GM23338 (cell line): ENCODE measurements around the gene KAZN. TPM values are rescaled to one million over a fixed set of nuclear protein-coding genes. Genes with fewer than 3 reads are reported as not detected.

Source experiments
- CREB1 ChIP-seq: fragments of 250-450 bp; sonication (Bioruptor Pico); IDR thresholded peaks from 2 replicates; pipeline ENCODE4 v1.5.0; 2020; ENCODE audit warnings: low read depth, mild to moderate bottlenecking, moderate library complexity
- CTCF ChIP-seq, 2 experiments: fragments of 200-600 bp in 1 of 2; sonication (generic) in 1 of 2; conservative IDR thresholded peaks; 2 replicates each; pipeline versions ENCODE4 v1.5.1 to v1.6.1; 2016 to 2017; ENCODE audit warnings: antibody characterized with exemption in 2 of 2, low read depth in 2 of 2, mild to moderate bottlenecking in 2 of 2, moderate library complexity in 1 of 2
- EZH2 ChIP-seq: fragments of 200-600 bp; sonication (generic); IDR thresholded peaks from one replicate; pipeline ENCODE4 v1.8.0; 2017; ENCODE audit warnings: antibody characterized with exemption, mild to moderate bottlenecking, low read depth; ENCODE audit not compliant: unreplicated experiment
- NANOG ChIP-seq: IDR thresholded peaks from 2 replicates; pipeline ENCODE4 v1.6.1; 2016; ENCODE audit warnings: antibody characterized with exemption, borderline replicate concordance
- STAT1 ChIP-seq: IDR thresholded peaks from one replicate; pipeline ENCODE4 v1.6.1; 2016; ENCODE audit warnings: antibody characterized with exemption; ENCODE audit not compliant: unreplicated experiment
- ZNF114 ChIP-seq: fragments of 250-450 bp; sonication (Bioruptor Pico); IDR thresholded peaks from 2 replicates; pipeline ENCODE4 v1.5.0; 2020; ENCODE audit warnings: mild to moderate bottlenecking, moderate library complexity
- ZNF462 ChIP-seq: fragments of 250-450 bp; sonication (Bioruptor Pico); IDR thresholded peaks from 2 replicates; pipeline ENCODE4 v1.5.0; 2020; ENCODE audit warnings: mild to moderate bottlenecking, moderate library complexity
- polyA plus RNA-seq: library from polyadenylated mRNA; unstranded; fragments of >200 nt; fragmentation: Nextera tagmentation; extraction: Ambion mirVana; gene quantifications from 2 replicates; pipeline ENCODE4 v1.2.1, GENCODE V29; 2016
- total RNA-seq: library from RNA; depleted of rRNA; stranded (reverse); fragments of >200 nt; shearing (Covaris generic); gene quantifications from 2 replicates; pipeline ENCODE4 v1.2.3, GENCODE V29; 2014
- TF ChIP-seq, protein P1 (sequence below): IDR thresholded peaks from one replicate; pipeline ENCODE4 v1.6.1; 2018; ENCODE audit warnings: antibody characterized with exemption; ENCODE audit not compliant: unreplicated experiment

Gene KAZN
- total and polyA plus RNA-seq, 2 experiments from 2014 or later, result 9.9 to 15.0 TPM

DNA sequence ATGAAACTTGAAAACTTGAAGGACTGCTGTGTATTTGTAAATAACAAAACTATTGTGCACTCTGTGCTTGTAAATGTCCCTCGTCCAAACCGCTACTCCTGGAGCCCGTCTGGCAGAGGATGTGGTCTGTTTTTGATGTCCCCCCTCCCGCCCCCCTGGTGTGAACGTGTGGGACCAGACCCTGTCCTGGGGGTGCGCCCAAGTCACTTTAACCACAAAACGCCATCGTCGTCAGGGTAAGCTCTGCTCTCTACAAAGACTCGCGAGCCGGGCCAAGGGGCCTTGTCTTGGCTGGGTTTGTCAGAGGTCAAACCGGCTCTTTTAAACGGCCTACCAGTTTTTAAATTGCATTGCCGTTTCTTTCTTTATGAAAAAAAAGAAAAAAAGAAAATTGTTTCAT, 467.7 kb downstream of the KAZN start (continued):
- TF ChIP-seq ZNF462 (CRISPR knock-in tag), result no peak
- TF ChIP-seq ZNF114 (CRISPR knock-in tag), result no peak
- no peak for TF ChIP-seq CREB1
- TF ChIP-seq NANOG, result no peak
- no peak for TF ChIP-seq CTCF (conservative IDR thresholded peaks at IDR 0.05; ENCODE audit: low read depth in 2 of 2)
- TF ChIP-seq, protein P1, sequence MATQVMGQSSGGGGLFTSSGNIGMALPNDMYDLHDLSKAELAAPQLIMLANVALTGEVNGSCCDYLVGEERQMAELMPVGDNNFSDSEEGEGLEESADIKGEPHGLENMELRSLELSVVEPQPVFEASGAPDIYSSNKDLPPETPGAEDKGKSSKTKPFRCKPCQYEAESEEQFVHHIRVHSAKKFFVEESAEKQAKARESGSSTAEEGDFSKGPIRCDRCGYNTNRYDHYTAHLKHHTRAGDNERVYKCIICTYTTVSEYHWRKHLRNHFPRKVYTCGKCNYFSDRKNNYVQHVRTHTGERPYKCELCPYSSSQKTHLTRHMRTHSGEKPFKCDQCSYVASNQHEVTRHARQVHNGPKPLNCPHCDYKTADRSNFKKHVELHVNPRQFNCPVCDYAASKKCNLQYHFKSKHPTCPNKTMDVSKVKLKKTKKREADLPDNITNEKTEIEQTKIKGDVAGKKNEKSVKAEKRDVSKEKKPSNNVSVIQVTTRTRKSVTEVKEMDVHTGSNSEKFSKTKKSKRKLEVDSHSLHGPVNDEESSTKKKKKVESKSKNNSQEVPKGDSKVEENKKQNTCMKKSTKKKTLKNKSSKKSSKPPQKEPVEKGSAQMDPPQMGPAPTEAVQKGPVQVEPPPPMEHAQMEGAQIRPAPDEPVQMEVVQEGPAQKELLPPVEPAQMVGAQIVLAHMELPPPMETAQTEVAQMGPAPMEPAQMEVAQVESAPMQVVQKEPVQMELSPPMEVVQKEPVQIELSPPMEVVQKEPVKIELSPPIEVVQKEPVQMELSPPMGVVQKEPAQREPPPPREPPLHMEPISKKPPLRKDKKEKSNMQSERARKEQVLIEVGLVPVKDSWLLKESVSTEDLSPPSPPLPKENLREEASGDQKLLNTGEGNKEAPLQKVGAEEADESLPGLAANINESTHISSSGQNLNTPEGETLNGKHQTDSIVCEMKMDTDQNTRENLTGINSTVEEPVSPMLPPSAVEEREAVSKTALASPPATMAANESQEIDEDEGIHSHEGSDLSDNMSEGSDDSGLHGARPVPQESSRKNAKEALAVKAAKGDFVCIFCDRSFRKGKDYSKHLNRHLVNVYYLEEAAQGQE, result no peak
- TF ChIP-seq STAT1, result no peak
- TF ChIP-seq EZH2, result no peak
